ENCODE data around the gene AUTS2. TPM values are rescaled to one million over a fixed set of nuclear protein-coding genes. Genes with fewer than 3 reads are reported as not detected.

The AUTS2 gene
- polyA plus RNA-seq, 3 donors: 0.08 to 0.35 TPM; not detected in 1

DNA sequence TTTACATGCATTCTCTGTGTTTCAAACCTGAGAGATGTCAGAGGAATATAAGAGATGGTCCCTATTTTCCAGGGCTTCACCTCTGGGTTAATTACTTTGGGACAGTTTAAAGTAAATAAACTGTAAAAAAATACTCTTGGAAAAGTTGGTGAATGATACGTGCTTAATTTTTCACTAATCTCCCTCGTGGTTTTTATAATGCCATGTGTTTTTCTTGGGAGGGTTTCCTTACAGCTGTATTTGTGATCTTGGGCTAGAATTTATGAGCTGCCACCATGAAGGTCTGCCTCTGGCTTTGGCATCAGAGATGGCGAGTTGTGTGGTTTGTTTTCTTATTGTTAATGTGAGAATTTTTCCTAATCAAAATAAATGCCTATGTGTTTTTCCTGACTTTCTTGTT lies 322.5 kb downstream of the AUTS2 start:
- Histone ChIP-seq H3K4me2 (replicated peaks; ENCODE audit: extremely low read depth, low read length, poor library complexity, severe bottlenecking) (no peak overlapping the region), H3K27me3 (ENCODE audit: control insufficient read depth in 2 of 2, insufficient read depth in 2 of 2, low read length in 2 of 2) (no peaks in the 10 kb centered on the region), H3K27ac (ENCODE audit: low read depth in 1 of 2, low read length in 2 of 2) (no peak overlapping the region), H3K4me3 (replicated peaks in 1 of 3; ENCODE audit: low read depth in 2 of 3, low read length in 3 of 3) (no peak overlapping the region), H3K9ac (ENCODE audit: insufficient read depth, low read length, poor library complexity, severe bottlenecking) (no peak overlapping the region), H3K36me3 (replicated peaks in 1 of 2; ENCODE audit: control insufficient read depth in 1 of 2, insufficient read depth in 2 of 2, low read length in 2 of 2) (no peaks in the 10 kb centered on the region), H3K4me1 (ENCODE audit: control insufficient read depth in 1 of 2, insufficient read depth in 2 of 2, low read length in 2 of 2) (no peaks in the 10 kb centered on the region), H2AFZ (ENCODE audit: insufficient read depth, low read depth, low read length, poor library complexity, severe bottlenecking) (no peak overlapping the region), H3K9me3 (replicated peaks in 1 of 2; ENCODE audit: control insufficient read depth in 1 of 2, insufficient read depth in 1 of 2, low read length in 2 of 2) (no peaks in the 10 kb centered on the region), H3K79me2 (ENCODE audit: insufficient read depth, low read length) (no peaks in the 10 kb centered on the region), H4K20me1 (ENCODE audit: insufficient read depth, low read length) (no peaks in the 10 kb centered on the region)
- Mint-ChIP-seq H3K36me3 (no peaks in the 10 kb centered on the region), H3K9me3 (peaks cover 0 to 6% (median 4%) of the 10 kb centered on the region in 7 donors), H3K4me1 (no peaks in the 10 kb centered on the region), H3K27ac (no peak overlapping the region), H3K27me3 (ENCODE audit: low read depth in 3 of 3) (peaks cover 0 to 2% (median 1%) of the 10 kb centered on the region in 3 donors), H3K4me3 (no peak overlapping the region)
- no peak for DNase-seq
- intact Hi-C loops (cut with micrococcal nuclease): no loop called here
- TF ChIP-seq, protein P1, sequence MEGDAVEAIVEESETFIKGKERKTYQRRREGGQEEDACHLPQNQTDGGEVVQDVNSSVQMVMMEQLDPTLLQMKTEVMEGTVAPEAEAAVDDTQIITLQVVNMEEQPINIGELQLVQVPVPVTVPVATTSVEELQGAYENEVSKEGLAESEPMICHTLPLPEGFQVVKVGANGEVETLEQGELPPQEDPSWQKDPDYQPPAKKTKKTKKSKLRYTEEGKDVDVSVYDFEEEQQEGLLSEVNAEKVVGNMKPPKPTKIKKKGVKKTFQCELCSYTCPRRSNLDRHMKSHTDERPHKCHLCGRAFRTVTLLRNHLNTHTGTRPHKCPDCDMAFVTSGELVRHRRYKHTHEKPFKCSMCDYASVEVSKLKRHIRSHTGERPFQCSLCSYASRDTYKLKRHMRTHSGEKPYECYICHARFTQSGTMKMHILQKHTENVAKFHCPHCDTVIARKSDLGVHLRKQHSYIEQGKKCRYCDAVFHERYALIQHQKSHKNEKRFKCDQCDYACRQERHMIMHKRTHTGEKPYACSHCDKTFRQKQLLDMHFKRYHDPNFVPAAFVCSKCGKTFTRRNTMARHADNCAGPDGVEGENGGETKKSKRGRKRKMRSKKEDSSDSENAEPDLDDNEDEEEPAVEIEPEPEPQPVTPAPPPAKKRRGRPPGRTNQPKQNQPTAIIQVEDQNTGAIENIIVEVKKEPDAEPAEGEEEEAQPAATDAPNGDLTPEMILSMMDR (IDR thresholded peaks at IDR 0.05): no peak
- 30% methylated on average over 2 of the region's 3 CpGs for WGBS (ENCODE audit: insufficient coverage)

DNA sequence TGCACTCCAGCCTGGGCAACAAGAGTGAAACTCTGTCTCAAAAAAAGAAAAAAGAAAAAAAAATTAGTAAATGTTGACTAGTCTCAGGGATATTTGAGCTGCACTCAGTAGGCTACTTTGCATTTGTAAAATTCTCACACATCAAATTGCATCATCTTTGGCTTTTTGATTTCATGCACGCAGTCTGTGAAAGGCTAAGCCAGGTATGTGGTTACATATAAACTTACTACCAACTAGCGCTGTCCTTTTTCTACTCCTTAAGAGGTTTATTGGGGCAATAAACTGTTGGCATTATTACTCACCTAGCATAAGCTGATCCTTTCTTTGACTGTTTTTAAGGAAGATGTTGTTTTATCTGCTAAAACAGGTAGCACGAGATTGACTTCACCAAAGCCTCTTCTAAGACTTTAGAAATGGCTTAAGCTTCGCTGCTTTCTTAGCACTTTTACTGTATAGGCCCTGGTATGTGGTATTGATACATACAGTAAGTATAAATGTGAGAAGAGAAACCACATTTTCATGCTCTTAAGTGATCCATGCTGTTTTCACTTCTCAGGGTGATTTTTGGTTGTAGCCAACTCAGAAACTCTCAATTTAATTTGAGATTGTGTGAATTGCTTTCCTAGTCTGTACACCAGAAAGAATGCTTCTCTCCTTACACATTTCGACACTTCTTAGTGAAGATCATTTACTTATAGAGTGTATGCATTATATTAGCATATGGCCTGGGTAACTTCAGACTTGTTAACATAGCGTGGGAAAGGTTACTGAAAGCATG lies 323.9 kb downstream of the AUTS2 start:
- H3K36me3 Mint-ChIP-seq: no peaks in the 10 kb centered on the region
- H3K27me3 ChIP-seq (ENCODE audit: control insufficient read depth in 2 of 2, insufficient read depth in 2 of 2, low read length in 2 of 2): no peaks in the 10 kb centered on the region
- H4K20me1 ChIP-seq (ENCODE audit: insufficient read depth, low read length): no peaks in the 10 kb centered on the region
- no peak overlapping the region for H2AFZ ChIP-seq (ENCODE audit: insufficient read depth, low read depth, low read length, poor library complexity, severe bottlenecking)
- H3K27me3 Mint-ChIP-seq (ENCODE audit: low read depth in 3 of 3): peaks cover 0 to 2% (median 1%) of the 10 kb centered on the region in 3 donors
- no peak overlapping the region for H3K27ac Mint-ChIP-seq
- no peaks in the 10 kb centered on the region for H3K79me2 ChIP-seq (ENCODE audit: insufficient read depth, low read length)
- no peak overlapping the region for H3K9ac ChIP-seq (ENCODE audit: insufficient read depth, low read length, poor library complexity, severe bottlenecking)
- no peak overlapping the region for H3K4me2 ChIP-seq (replicated peaks; ENCODE audit: extremely low read depth, low read length, poor library complexity, severe bottlenecking)
- DNase-seq: no peak
- no CpG with 5 or more reads among the region's 6 CpGs for WGBS (ENCODE audit: insufficient coverage)
- TF ChIP-seq, protein P1 (IDR thresholded peaks at IDR 0.05): no peak
- no peaks in the 10 kb centered on the region for H3K4me1 Mint-ChIP-seq
- no peaks in the 10 kb centered on the region for H3K4me1 ChIP-seq (ENCODE audit: control insufficient read depth in 1 of 2, insufficient read depth in 2 of 2, low read length in 2 of 2)
- peaks cover 0 to under 1% of the 10 kb centered on the region in 2 donors for H3K9me3 ChIP-seq (replicated peaks in 1 of 2; ENCODE audit: control insufficient read depth in 1 of 2, insufficient read depth in 1 of 2, low read length in 2 of 2)
- intact Hi-C loops (cut with micrococcal nuclease): no loop called here
- H3K27ac ChIP-seq (ENCODE audit: low read depth in 1 of 2, low read length in 2 of 2): no peak overlapping the region
- H3K9me3 Mint-ChIP-seq: peaks cover 0 to 6% (median 5%) of the 10 kb centered on the region in 7 donors
- H3K36me3 ChIP-seq (replicated peaks in 1 of 2; ENCODE audit: control insufficient read depth in 1 of 2, insufficient read depth in 2 of 2, low read length in 2 of 2): no peaks in the 10 kb centered on the region
- no peak overlapping the region for H3K4me3 Mint-ChIP-seq
- H3K4me3 ChIP-seq (replicated peaks in 1 of 3; ENCODE audit: low read depth in 2 of 3, low read length in 3 of 3): no peak overlapping the region

All from CD14-positive monocyte (primary cell).